Left ventricle myocardium superior (tissue), 1 donor: ENCODE measurements around the gene ADGRE1. TPM values are rescaled to one million over a fixed set of nuclear protein-coding genes. Genes with fewer than 3 reads are reported as not detected.

ENCODE experiments used
- ATAC-seq: fragments of 200-7000 bp; cut with Tn5 transposase; one replicate; pipeline ENCODE4 v1.9.1; 2020; ENCODE audit warnings: mild to moderate bottlenecking, moderate library complexity
- DNase-seq: peaks from one replicate; pipeline ENCODE4 v3.0.0-alpha.2; 2020
- intact Hi-C: fragments of 100-400 bp; cut with micrococcal nuclease; formaldehyde crosslinking; loops from one replicate; pipeline ENCODE4 v1.11.0; 2022
- long read RNA-seq: library from polyadenylated mRNA; unstranded; transcript quantifications from one replicate; pipeline ENCODE4 v2.0.0, GENCODE V29; 2021
- total RNA-seq: library from RNA; stranded (reverse); fragmentation: NEBNext Ultra II Directional; extraction: Animal tissue kit (Norgen Biotek cat#: 25700); gene quantifications from one replicate; pipeline ENCODE4 v1.2.1, GENCODE V29; 2021
- donor health status: DM: no; HTN: yes; CAD: no; lungs with severe emphysema.

Gene ADGRE1, protein sequence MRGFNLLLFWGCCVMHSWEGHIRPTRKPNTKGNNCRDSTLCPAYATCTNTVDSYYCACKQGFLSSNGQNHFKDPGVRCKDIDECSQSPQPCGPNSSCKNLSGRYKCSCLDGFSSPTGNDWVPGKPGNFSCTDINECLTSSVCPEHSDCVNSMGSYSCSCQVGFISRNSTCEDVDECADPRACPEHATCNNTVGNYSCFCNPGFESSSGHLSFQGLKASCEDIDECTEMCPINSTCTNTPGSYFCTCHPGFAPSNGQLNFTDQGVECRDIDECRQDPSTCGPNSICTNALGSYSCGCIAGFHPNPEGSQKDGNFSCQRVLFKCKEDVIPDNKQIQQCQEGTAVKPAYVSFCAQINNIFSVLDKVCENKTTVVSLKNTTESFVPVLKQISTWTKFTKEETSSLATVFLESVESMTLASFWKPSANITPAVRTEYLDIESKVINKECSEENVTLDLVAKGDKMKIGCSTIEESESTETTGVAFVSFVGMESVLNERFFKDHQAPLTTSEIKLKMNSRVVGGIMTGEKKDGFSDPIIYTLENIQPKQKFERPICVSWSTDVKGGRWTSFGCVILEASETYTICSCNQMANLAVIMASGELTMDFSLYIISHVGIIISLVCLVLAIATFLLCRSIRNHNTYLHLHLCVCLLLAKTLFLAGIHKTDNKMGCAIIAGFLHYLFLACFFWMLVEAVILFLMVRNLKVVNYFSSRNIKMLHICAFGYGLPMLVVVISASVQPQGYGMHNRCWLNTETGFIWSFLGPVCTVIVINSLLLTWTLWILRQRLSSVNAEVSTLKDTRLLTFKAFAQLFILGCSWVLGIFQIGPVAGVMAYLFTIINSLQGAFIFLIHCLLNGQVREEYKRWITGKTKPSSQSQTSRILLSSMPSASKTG
- total RNA-seq: 0.30 TPM
- long read RNA-seq: 0 reads

DNA sequence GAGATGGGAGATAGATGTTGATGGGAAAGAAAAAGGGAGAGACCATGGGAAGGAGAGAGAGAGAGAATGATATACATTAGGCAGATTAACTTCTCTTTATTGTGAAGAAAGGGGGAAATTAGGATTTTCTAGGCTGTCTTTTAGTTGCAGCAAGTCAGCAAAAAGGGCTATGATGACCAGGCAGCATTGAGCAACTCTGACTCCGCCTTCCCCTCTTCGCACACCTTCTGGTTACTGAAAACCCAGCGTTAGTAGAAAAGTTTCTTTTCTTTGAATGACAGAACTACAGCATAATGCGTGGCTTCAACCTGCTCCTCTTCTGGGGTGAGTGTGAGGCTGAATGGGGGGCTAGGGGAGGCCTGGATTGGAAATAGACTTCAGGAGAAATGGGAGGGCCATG, at the start of gene ADGRE1:
Gene ADGRE1, plus strand, starts transcription at position 264 of the 400 bp plus-strand sequence. Its CDS starts 30 bp downstream, at position 294.
- peak; percentile 31 for DNase-seq
- intact Hi-C loops: no loop called here
- peak; percentile 31 for ATAC-seq

GRCh38 chr19:6838062-6838655, 49.2 kb upstream of the ADGRE1 start:
- ATAC-seq (no peak), DNase-seq (no peak)
- intact Hi-C loops: no loop called here

GRCh38 chr19:6842871-6843607, 44.3 kb upstream of the ADGRE1 start:
- ATAC-seq: no peak
- intact Hi-C loops: no loop called here
- DNase-seq: no peak

- DNase-seq (no peak), ATAC-seq (no peak)
- intact Hi-C loops: no loop called here
These were observed 39.6 kb upstream of the ADGRE1 start for GRCh38 chr19:6847828-6848200.

- no peak for ATAC-seq
- DNase-seq: no peak
- intact Hi-C loops: no loop called here
These were observed 38.4 kb upstream of the ADGRE1 start for GRCh38 chr19:6848986-6849385.

DNA sequence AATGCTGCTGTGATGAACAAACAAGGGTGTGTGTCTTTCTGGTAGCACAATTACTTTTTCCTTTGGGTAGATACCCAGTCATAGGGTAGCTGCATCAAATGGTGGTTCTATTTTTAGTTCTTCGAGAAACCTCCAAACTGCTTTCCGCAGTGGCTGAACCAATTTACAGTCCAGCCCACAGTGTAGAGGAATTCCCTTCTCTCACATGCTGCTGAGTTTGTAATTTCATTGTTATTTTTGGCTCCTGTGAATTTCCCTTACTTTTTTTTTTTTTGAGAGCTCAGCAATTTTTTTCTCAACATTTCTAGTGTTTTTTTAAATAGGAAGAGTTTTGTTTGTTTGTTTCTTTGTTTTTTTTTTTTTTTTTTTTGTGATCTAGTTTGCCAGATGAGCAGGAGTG, 37.5 kb upstream of the ADGRE1 start:
- ATAC-seq (no peak), DNase-seq (no peak)
- intact Hi-C loops: no loop called here

DNA sequence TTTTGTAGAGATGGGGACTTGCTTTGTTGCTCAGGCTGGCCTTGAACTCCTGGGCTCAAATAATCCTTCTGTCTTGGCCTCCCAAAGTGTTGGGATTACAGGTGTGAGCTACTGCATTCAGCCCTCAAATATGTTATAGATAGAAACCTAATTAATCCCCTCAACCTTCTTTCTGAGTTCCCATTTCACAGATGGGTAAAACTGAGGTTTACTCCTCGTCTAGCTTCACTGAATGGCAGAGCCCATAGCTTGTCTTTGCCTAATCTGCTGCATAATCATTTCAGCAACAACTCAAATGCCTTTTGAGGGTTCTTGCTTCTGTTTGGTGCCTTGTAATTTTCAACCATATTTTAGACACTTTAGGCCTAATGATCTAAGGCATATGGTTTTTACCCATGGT, 36.0 kb upstream of the ADGRE1 start:
- DNase-seq (no peak), ATAC-seq (no peak)
- intact Hi-C loops: no loop called here

DNA sequence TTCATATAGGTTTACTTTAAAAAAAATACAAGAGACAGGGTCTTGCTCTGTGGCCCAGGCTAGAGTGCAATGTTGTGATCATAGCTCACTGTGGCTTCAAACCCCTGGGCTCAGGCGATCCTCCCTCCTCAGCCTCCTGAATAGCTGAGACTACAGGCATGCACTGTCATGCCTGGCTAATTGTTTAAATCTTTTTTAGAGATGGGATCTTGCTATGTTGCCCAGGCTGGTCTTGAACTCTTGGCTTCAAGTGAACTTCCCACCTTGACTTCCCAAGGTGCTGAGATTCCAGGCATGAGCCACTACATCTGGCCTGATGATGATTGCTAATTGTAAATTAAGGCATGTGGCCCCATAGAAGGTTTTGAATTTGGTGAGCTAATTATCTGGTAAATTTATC, 35.4 kb upstream of the ADGRE1 start:
- ATAC-seq: no peak
- intact Hi-C loops: no loop called here
- no peak for DNase-seq

- no peak for DNase-seq
- ATAC-seq: no peak
These were observed 33.5 kb upstream of the ADGRE1 start for GRCh38 chr19:6853868-6854267.

GRCh38 chr19:6854758-6855157, 32.6 kb upstream of the ADGRE1 start:
- no peak for ATAC-seq
- no peak for DNase-seq
- intact Hi-C loops: no loop called here

More at GRCh38 chr19:6853868-6854267, 33.5 kb upstream of the ADGRE1 start:
- intact Hi-C loops: no loop called here

DNA sequence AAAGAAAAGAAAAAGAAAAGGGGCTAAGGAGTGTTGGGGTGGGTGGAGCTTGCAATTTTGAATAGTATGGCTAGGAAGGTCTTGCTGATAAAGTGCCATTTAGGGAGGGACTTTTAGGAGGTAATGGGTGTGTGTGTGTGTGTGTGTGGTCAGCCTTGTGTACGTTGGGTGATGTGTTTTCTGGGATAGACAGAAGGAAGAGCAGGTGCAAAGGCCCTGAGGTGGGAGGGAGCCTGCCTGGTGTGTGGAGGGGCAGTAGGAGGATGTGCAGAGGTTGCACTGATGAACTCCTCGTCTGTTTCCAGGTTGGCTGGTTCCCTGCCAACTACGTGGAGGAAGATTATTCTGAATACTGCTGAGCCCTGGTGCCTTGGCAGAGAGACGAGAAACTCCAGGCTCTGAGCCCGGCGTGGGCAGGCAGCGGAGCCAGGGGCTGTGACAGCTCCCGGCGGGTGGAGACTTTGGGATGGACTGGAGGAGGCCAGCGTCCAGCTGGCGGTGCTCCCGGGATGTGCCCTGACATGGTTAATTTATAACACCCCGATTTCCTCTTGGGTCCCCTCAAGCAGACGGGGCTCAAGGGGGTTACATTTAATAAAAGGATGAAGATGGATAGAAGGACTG, 30.5 kb upstream of the ADGRE1 start:
- ATAC-seq (no peak), DNase-seq (no peak)

GRCh38 chr19:6861683-6862286, 25.6 kb upstream of the ADGRE1 start:
- ATAC-seq (no peak), DNase-seq (no peak)
- intact Hi-C loops: no loop called here

More for the DNA sequence above, 30.5 kb upstream of the ADGRE1 start:
- intact Hi-C loops: no loop called here

DNA sequence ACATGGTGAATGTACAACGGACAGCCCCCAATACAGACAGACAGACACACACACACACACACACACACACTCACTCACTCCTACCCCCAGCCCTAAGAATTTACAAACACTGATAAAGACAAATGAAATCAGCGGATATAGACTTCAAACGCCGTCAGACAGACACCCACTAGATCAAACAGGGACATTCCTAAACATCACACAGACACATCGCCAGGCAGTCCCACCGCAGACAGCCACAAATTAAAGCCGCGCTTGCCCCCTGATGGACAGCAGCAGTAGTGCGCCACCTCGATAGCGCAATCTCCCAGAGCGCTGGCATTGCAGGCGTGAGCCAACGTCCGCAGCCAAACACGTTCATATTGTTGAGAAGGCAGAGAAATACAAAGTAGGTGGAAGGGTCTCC, 24.7 kb upstream of the ADGRE1 start:
- DNase-seq (peak; percentile 85), ATAC-seq (peak; percentile 96)
- intact Hi-C loops: no loop called here

- DNase-seq: no peak
- intact Hi-C loops: no loop called here
- ATAC-seq: no peak
These were observed 22.9 kb upstream of the ADGRE1 start for GRCh38 chr19:6864325-6864940.

DNA sequence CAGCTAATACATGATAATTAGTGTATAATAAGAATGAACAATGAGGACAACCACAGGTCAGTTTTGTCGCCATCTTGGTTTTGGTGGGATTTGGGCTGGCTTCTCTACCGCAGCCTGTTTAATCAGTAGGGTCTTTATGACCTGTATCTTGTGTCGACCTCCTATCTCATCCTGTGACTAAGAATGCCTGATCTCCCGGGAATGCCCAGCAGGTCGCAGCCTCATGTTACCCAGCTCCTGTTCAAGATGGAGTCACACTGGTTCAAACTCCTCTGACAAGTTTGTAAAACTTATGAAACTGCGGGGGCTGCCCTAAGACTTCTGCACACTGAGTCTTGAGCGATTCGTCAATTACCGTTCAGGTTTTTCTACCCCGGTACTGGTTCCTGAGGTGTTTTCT, 21.5 kb upstream of the ADGRE1 start:
- ATAC-seq: no peak
- intact Hi-C loops: no loop called here
- no peak for DNase-seq

- DNase-seq (no peak), ATAC-seq (no peak)
- intact Hi-C loops: no loop called here
These were observed 20.6 kb upstream of the ADGRE1 start for GRCh38 chr19:6866741-6867151.

GRCh38 chr19:6868351-6868750, 19.0 kb upstream of the ADGRE1 start:
- intact Hi-C loops: no loop called here
- DNase-seq (no peak), ATAC-seq (no peak)
